Vagina (tissue), 2 donors: ENCODE results near the gene UBQLNL.

ENCODE experiments used
- CTCF ChIP-seq, 3 experiments: fragments of 450-650 bp in 2 of 3; fragments of 200-600 bp in 1 of 3; sonication (generic) in 1 of 3; IDR thresholded peaks; one replicate each; pipeline ENCODE4 v1.5.1; 2017 to 2019; ENCODE audit warnings: antibody characterized with exemption in 3 of 3, mild to moderate bottlenecking in 2 of 3, moderate library complexity in 2 of 3
- POLR2AphosphoS5 ChIP-seq, 2 donors: sonication (generic); formaldehyde crosslinking; IDR thresholded peaks; one replicate each; pipeline ENCODE4 v1.9.0; 2017; ENCODE audit warnings: antibody characterized with exemption in 2 of 2, mild to moderate bottlenecking in 2 of 2, low read depth in 1 of 2; ENCODE audit not compliant: insufficient read depth in 1 of 2

- no peak for TF ChIP-seq CTCF (IDR thresholded peaks at IDR 0.05)
- no peak for TF ChIP-seq POLR2AphosphoS5 (IDR thresholded peaks at IDR 0.05; ENCODE audit: insufficient read depth in 1 of 2, low read depth in 1 of 2)
Observed at GRCh38 chr11:5536482-5536881, 20.0 kb upstream of the UBQLNL start.
